Kidney (tissue), 14 donors: ENCODE data around the gene NCK1. TPM values are rescaled to one million over a fixed set of nuclear protein-coding genes. Genes with fewer than 3 reads are reported as not detected.

Experiments used
- DNase-seq, 5 donors: peaks; one replicate each; pipeline ENCODE4 v3.0.0-alpha.2; 2013 to 2020
- FAIRE-seq: peaks from 2 replicates; lab custom pipeline; 2012; peaks lifted over from hg19 to GRCh38; lab: Jason Lieb, UNC
- H3K27ac ChIP-seq, 2 donors: one replicate each; pipeline ENCODE4 v1.7.0; 2013; ENCODE audit warnings: low read depth in 2 of 2, low read length in 2 of 2, inconsistent platforms in 1 of 2
- H3K27me3 ChIP-seq: one replicate; pipeline ENCODE4 v1.7.1; 2013; ENCODE audit warnings: low read length, inconsistent platforms; ENCODE audit not compliant: control insufficient read depth, insufficient read depth
- H3K36me3 ChIP-seq, 3 donors: one replicate each; pipeline versions ENCODE4 v1.7.0 to v1.7.1; 2013; ENCODE audit warnings: low read length in 3 of 3, control low read depth in 1 of 3, inconsistent platforms in 1 of 3; ENCODE audit not compliant: insufficient read depth in 3 of 3, control insufficient read depth in 2 of 3
- H3K4me1 ChIP-seq, 3 donors: one replicate each; pipeline versions ENCODE4 v1.7.0 to v1.7.1; 2013; ENCODE audit warnings: low read length in 3 of 3, inconsistent platforms in 1 of 3, low read depth in 1 of 3; ENCODE audit not compliant: control insufficient read depth in 2 of 3, insufficient read depth in 2 of 3
- H3K4me3 ChIP-seq, 3 donors: one replicate each; pipeline versions ENCODE4 v1.7.0 to v1.8.1; 2013; ENCODE audit warnings: low read length in 3 of 3, control low read depth in 1 of 3, inconsistent platforms in 1 of 3
- H3K9ac ChIP-seq, 3 donors: one replicate each; pipeline versions ENCODE4 v1.7.0 to v1.7.1; 2013; ENCODE audit warnings: low read length in 3 of 3, control low read depth in 1 of 3, inconsistent platforms in 1 of 3
- H3K9me3 ChIP-seq, 3 donors: one replicate each; pipeline versions ENCODE4 v1.7.0 to v1.7.1; 2013; ENCODE audit warnings: low read length in 3 of 3, control low read depth in 1 of 3, inconsistent platforms in 1 of 3; ENCODE audit not compliant: control insufficient read depth in 2 of 3, insufficient read depth in 1 of 3
- CTCF ChIP-seq: IDR thresholded peaks from 3 replicates; pipeline ENCODE4 v1.5.1; 2012; ENCODE audit warnings: mild to moderate bottlenecking, moderate library complexity, borderline replicate concordance; ENCODE audit not compliant: insufficient read depth; ENCODE audit errors: extremely low read depth
- intact Hi-C: fragments of 100-400 bp; cut with DNase I; formaldehyde crosslinking; loops from one replicate; pipeline ENCODE4 v1.11.1; 2022
- polyA plus RNA-seq: library from polyadenylated mRNA; stranded (reverse); fragments of 350-450 nt; fragmentation: Illumina TruSeq; extraction: RNeasy Lipid Tissue Mini Kit (QIAGEN cat#74804); gene quantifications from one replicate; pipeline ENCODE4 v1.2.3, GENCODE V29; 2014; ENCODE audit warnings: low read depth, low replicate concordance; ENCODE audit not compliant: insufficient read depth
- total RNA-seq: library from RNA; stranded (reverse); fragmentation: NEBNext Ultra II Directional; extraction: Animal tissue kit (Norgen Biotek cat#: 25700); gene quantifications from one replicate; pipeline ENCODE4 v1.2.1, GENCODE V29; 2021
- donor health status: control.
- donor health status: control.
- donor health status: control.
- donor health status: control.
- donor health status: control.
- donor health status: DM: yes; HTN: yes; CAD: no.
- donor health status: Normal renal cell carcinoma (clear cell type).

Gene NCK1
- total and polyA plus RNA-seq, 2 donors from 2014 or later: 12.6 to 46.8 TPM

GRCh38 chr3:136919799-136920580 lies 58.0 kb downstream of the NCK1 start:
- no peak overlapping the region for H3K9ac ChIP-seq
- H3K36me3 ChIP-seq: no peaks in the 10 kb centered on the region
- H3K9me3 ChIP-seq: peaks cover 0 to 2% (median 0%) of the 10 kb centered on the region in 3 donors
- peak in 1 of 5 donors; percentile 16 for DNase-seq
- H3K27me3 ChIP-seq: no peaks in the 10 kb centered on the region
- no peaks in the 10 kb centered on the region for H3K4me1 ChIP-seq
- no peak overlapping the region for H3K4me3 ChIP-seq
- no peak overlapping the region for H3K27ac ChIP-seq
- FAIRE-seq: no peak
- intact Hi-C loops: no loop called here
- TF ChIP-seq CTCF: no peak

- FAIRE-seq (no peak), DNase-seq (no peak)
- Histone ChIP-seq H3K9ac (no peak overlapping the region), H3K36me3 (no peaks in the 10 kb centered on the region), H3K27ac (peak overlapping the region in 1 of 2 donors; percentile 9), H3K27me3 (no peaks in the 10 kb centered on the region), H3K4me3 (no peak overlapping the region), H3K4me1 (no peaks in the 10 kb centered on the region), H3K9me3 (peaks cover 0 to 2% (median 0%) of the 10 kb centered on the region in 3 donors)
- no peak for TF ChIP-seq CTCF
- intact Hi-C loops: no loop called here
Observed at GRCh38 chr3:136920904-136921611, 59.0 kb downstream of the NCK1 start.

- intact Hi-C loops: no loop called here
- peaks cover 0 to 2% (median 0%) of the 10 kb centered on the region in 3 donors for H3K9me3 ChIP-seq
- H3K4me3 ChIP-seq: no peak overlapping the region
- DNase-seq: no peak
- H3K4me1 ChIP-seq: no peaks in the 10 kb centered on the region
- FAIRE-seq: no peak
- no peak overlapping the region for H3K27ac ChIP-seq
- no peak overlapping the region for H3K9ac ChIP-seq
- no peak for TF ChIP-seq CTCF
- peaks cover 0 to 4% (median 0%) of the 10 kb centered on the region in 3 donors for H3K36me3 ChIP-seq
- H3K27me3 ChIP-seq: no peaks in the 10 kb centered on the region
Observed at GRCh38 chr3:136925425-136926190, 63.6 kb downstream of the NCK1 start.
